Nephron (organoid): ENCODE data around the gene METTL3.

Experiments
- H3K27ac Mint-ChIP-seq, 3 experiments: 2 replicates each; pipeline ENCODE4 v1.8.0; 2020; ENCODE audit warnings: mixed read lengths in 3 of 3, mild to moderate bottlenecking in 2 of 3, moderate library complexity in 1 of 3
- H3K27me3 Mint-ChIP-seq: 2 replicates; pipeline ENCODE4 v1.8.0; 2021; ENCODE audit warnings: low read depth, mild to moderate bottlenecking, moderate library complexity, mixed read lengths
- H3K36me3 Mint-ChIP-seq: 2 replicates; pipeline ENCODE4 v1.8.0; 2020; ENCODE audit warnings: low read depth, mixed read lengths
- H3K4me1 Mint-ChIP-seq: 2 replicates; pipeline ENCODE4 v1.8.0; 2020; ENCODE audit warnings: mixed read lengths
- H3K4me3 Mint-ChIP-seq, 3 experiments: 2 replicates each; pipeline ENCODE4 v1.8.0; 2020; ENCODE audit warnings: mild to moderate bottlenecking in 3 of 3, mixed read lengths in 3 of 3, moderate library complexity in 2 of 3
- H3K9me3 Mint-ChIP-seq: 2 replicates; pipeline ENCODE4 v1.8.0; 2020; ENCODE audit warnings: mixed read lengths
- TF ChIP-seq, protein P1 (sequence below), 3 experiments: fragments of 200-600 bp; sonication (generic); IDR thresholded peaks; one replicate each; pipeline ENCODE4 v1.5.0; 2021; ENCODE audit warnings: antibody characterized with exemption in 3 of 3; ENCODE audit not compliant: unreplicated experiment in 3 of 3

Gene METTL3

DNA sequence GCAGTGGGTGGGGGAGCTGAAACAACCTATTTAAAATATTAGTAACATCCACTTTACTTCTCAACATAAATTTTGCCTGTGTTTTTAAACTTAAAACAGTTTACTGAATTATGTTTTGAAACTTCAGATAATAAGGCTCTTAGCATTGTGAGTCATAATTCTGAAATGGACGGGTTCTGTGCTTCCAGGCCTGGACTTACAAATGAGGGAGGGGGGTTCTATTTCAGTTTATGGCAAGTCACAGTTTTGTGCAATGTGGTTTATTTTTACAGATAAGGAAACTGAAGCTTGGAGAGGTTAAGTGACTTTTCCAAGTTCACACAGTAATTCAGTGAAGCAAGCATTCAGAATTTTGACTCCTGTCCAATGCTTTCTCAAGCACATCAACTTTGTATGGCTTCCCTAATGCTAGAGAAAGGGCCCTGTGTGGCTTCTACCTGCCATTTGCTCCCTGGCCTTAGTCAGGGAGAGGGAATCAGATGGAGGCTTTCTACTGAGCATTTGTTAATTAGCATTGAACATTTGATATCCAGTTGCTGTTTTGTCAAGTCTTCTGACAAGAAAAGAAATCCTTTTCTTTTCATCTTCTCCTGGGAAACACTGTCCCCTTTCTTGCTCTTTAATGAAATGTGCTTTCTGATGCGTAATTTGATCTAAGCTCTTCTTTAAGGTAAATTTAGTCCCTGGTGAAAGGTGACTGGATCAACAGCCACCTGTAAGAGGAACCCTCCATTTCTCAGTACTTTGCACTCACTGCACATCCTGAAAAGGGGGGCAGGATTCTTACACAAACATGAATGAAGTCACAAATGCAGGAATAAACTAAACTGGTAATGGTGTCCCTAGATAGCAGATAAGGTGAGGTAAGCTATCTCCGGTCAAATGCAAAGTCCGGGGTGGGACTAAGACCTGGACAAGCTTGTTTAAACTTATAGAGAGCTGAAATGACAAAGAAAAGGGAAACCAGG is 17.5 kb upstream of the METTL3 start:
- H3K9me3 Mint-ChIP-seq: no peaks in the 10 kb centered on the region
- TF ChIP-seq, protein P1, sequence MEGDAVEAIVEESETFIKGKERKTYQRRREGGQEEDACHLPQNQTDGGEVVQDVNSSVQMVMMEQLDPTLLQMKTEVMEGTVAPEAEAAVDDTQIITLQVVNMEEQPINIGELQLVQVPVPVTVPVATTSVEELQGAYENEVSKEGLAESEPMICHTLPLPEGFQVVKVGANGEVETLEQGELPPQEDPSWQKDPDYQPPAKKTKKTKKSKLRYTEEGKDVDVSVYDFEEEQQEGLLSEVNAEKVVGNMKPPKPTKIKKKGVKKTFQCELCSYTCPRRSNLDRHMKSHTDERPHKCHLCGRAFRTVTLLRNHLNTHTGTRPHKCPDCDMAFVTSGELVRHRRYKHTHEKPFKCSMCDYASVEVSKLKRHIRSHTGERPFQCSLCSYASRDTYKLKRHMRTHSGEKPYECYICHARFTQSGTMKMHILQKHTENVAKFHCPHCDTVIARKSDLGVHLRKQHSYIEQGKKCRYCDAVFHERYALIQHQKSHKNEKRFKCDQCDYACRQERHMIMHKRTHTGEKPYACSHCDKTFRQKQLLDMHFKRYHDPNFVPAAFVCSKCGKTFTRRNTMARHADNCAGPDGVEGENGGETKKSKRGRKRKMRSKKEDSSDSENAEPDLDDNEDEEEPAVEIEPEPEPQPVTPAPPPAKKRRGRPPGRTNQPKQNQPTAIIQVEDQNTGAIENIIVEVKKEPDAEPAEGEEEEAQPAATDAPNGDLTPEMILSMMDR (IDR thresholded peaks at IDR 0.05; ENCODE audit: unreplicated experiment in 3 of 3): no peak
- H3K27ac Mint-ChIP-seq: peak overlapping the region in 2 of 3 experiments; percentile 47 to 72
- peak overlapping the region in 2 of 3 experiments; percentile 12 to 64 for H3K4me3 Mint-ChIP-seq
- H3K4me1 Mint-ChIP-seq: peaks cover 12% of the 10 kb centered on the region
- peaks cover 6% of the 10 kb centered on the region for H3K27me3 Mint-ChIP-seq
- peaks cover 13% of the 10 kb centered on the region for H3K36me3 Mint-ChIP-seq

DNA sequence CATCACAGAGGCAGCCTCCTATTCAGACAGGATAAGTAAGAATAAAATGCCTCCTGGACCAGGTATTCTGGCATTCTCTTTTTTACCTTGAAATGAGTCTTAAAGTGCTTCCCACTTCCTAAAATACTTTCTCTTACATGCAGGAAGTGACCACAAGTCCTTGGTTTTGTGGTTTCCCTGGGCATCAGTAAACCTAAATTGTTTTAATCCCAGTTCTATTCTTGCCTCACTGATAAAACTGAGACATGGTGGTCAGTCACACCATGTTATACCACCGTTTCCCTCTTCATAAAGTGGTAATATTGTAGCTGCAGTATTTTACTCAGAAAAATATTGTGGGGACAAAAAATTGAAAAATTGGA is 16.2 kb upstream of the METTL3 start:
- TF ChIP-seq, protein P1 (IDR thresholded peaks at IDR 0.05; ENCODE audit: unreplicated experiment in 3 of 3): no peak
- Mint-ChIP-seq H3K36me3 (peaks cover 27% of the 10 kb centered on the region), H3K27ac (peak overlapping the region; percentile 93 to 98 (median 94)), H3K4me1 (peaks cover 15% of the 10 kb centered on the region), H3K9me3 (no peaks in the 10 kb centered on the region), H3K27me3 (no peaks in the 10 kb centered on the region), H3K4me3 (peak overlapping the region; percentile 87 to 92 (median 89))

DNA sequence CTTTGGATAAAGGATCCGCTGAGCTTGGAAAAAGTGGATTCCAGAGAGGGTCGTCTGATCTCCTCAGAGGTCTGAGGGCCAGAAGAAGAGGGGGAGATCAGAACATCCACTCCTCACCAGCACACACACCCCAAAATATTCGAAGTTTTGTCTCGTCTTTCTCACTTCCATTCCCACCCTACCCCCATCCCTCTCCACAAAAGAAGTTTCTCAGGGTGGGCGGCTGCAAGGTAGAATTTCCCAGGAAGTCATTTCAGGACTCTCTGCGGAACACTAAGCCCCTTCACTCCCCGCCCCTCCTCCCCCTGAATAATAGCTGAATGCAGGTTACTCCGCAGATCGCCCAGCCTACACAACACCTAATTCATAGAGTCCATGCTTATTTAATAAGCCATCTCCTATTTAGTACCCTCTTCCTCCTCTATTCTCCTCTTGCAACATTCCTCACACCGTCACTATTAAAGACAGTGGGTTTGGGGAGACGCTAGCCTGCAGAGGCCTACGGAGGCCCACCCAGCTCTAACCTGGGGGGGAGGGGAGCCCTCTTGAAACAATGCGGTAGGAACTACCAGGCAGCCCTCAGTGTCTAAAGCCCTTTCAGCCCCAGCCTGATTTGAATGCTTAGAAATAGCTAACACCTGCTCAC is 15.7 kb upstream of the METTL3 start:
- Mint-ChIP-seq H3K27me3 (no peaks in the 10 kb centered on the region), H3K4me3 (peak overlapping the region; percentile 87 to 92 (median 89)), H3K36me3 (peaks cover 31% of the 10 kb centered on the region), H3K4me1 (peaks cover 19% of the 10 kb centered on the region), H3K9me3 (no peaks in the 10 kb centered on the region), H3K27ac (peak overlapping the region; percentile 93 to 98 (median 94))
- TF ChIP-seq, protein P1 (IDR thresholded peaks at IDR 0.05; ENCODE audit: unreplicated experiment in 3 of 3): no peak

DNA sequence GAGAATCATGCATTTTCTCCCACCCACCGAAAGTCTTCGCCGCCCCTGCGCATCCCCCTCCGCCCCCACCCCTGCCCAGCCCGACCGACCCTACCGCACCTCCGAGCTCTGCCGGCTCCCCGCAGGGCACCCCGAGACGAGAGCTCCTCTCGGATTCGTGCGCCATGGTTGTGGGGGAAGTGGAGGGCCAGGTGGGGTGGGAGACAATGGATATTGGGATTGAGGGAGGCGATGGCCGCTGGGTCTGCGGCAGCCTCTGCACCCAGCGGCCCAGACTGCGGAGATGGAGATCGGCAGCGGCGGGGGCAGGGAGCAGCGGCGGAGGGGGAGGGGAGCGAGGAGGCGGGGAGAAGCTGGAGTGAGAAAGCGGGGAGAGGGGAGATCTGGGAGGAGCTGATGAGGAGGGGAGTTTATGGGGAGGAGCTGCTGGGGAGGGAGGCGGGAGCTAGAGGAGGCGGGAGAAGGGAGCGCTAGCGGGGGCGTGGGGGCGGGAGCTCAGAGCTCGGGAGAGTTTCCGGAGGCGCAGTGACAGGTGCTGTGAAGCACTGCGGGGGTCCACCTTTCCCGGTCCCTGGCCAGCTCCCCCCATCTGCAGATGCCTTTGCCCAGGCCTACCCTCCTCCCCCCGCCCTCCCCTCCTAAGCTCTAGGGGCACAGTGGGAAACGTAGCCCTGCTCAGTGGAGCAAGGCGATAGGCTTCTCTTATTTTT is 15.0 kb upstream of the METTL3 start, which contains the start of gene SALL2:
Gene SALL2 (minus strand): TSS at position 385 of the 710 bp plus-strand sequence. CDS start 219 bp downstream, at position 166.
- peak within 1 kb of the TSS; percentile 93 to 98 (median 94) for H3K27ac Mint-ChIP-seq
- H3K9me3 Mint-ChIP-seq: no peaks in the 10 kb centered on the region
- TF ChIP-seq, protein P1 (IDR thresholded peaks at IDR 0.05; ENCODE audit: unreplicated experiment in 3 of 3): no peak
- peak within 1 kb of the TSS; percentile 87 to 92 (median 89) for H3K4me3 Mint-ChIP-seq
- H3K4me1 Mint-ChIP-seq: peaks cover 22% of the 10 kb centered on the region
- no peaks in the 10 kb centered on the region for H3K27me3 Mint-ChIP-seq
- H3K36me3 Mint-ChIP-seq: peaks cover 37% of the 10 kb centered on the region

DNA sequence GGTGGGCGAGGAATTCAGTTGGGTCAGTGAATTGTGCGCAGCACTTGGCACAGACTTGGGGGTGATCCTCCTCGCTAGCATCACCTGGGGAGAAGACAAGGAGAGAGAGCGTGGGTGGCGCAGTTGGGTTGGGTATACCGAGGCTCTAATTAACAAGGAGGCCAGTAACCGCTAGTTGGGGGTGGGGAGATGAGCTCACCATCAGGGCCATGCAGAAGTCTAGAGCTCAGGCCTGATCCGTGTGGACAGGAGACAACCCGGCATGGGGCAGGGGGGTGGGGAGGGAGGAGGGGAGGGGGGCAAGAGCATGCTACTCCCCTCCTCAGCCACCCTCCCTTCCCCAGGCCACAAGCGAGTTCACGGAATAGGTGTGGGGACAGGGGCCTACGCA is 14.4 kb upstream of the METTL3 start:
- H3K36me3 Mint-ChIP-seq: peaks cover 42% of the 10 kb centered on the region
- TF ChIP-seq, protein P1 (IDR thresholded peaks at IDR 0.05; ENCODE audit: unreplicated experiment in 3 of 3): no peak
- H3K4me1 Mint-ChIP-seq: peaks cover 26% of the 10 kb centered on the region
- peak overlapping the region; percentile 87 to 92 (median 89) for H3K4me3 Mint-ChIP-seq
- no peaks in the 10 kb centered on the region for H3K9me3 Mint-ChIP-seq
- H3K27ac Mint-ChIP-seq: peak overlapping the region; percentile 12 to 98 (median 93)
- no peaks in the 10 kb centered on the region for H3K27me3 Mint-ChIP-seq
